SK-N-MC (cell line): ENCODE results near the gene DOCK1.

ENCODE experiments used
- EZH2 ChIP-seq: fragments of 200-600 bp; sonication (generic); IDR thresholded peaks from one replicate; pipeline ENCODE4 v1.6.1; 2017; ENCODE audit warnings: antibody characterized with exemption
- POLR2AphosphoS5 ChIP-seq: IDR thresholded peaks from 2 replicates; pipeline ENCODE4 v1.6.1; 2012; ENCODE audit warnings: mild to moderate bottlenecking, low read depth, low read length, borderline replicate concordance

- TF ChIP-seq POLR2AphosphoS5, result no peak
- no peak for TF ChIP-seq EZH2
Observed at GRCh38 chr10:126963354-126963753, 58.1 kb downstream of the DOCK1 start.
